Endothelial cell (in vitro differentiated cells): ENCODE results near the gene ITGB3BP. TPM values are rescaled to one million over a fixed set of nuclear protein-coding genes. Genes with fewer than 3 reads are reported as not detected.
"Not testable (repeated sequence)": the region's sequence is repeated elsewhere in the genome, so short reads cannot be mapped to it uniquely, and the experiment has no call there.

Experiments
- DNase-seq: peaks from one replicate; pipeline ENCODE4 v3.0.0; 2021; ENCODE audit warnings: low spot score
- H3K27ac Mint-ChIP-seq: one replicate; pipeline ENCODE4 v1.8.0; 2021; ENCODE audit warnings: mixed read lengths, inconsistent platforms; ENCODE audit not compliant: unreplicated experiment
- H3K27me3 Mint-ChIP-seq: one replicate; pipeline ENCODE4 v1.8.0; 2021; ENCODE audit warnings: mild to moderate bottlenecking, moderate library complexity, mixed read lengths, inconsistent platforms; ENCODE audit not compliant: unreplicated experiment
- H3K36me3 Mint-ChIP-seq: one replicate; pipeline ENCODE4 v1.8.0; 2021; ENCODE audit warnings: mild to moderate bottlenecking, low read depth, mixed read lengths, inconsistent platforms; ENCODE audit not compliant: unreplicated experiment
- H3K4me1 Mint-ChIP-seq: one replicate; pipeline ENCODE4 v1.8.0; 2021; ENCODE audit warnings: mild to moderate bottlenecking, mixed read lengths, inconsistent platforms; ENCODE audit not compliant: unreplicated experiment
- H3K4me3 Mint-ChIP-seq: one replicate; pipeline ENCODE4 v1.8.0; 2021; ENCODE audit warnings: mild to moderate bottlenecking, mixed read lengths, inconsistent platforms; ENCODE audit not compliant: unreplicated experiment
- H3K9me3 Mint-ChIP-seq: one replicate; pipeline ENCODE4 v1.8.0; 2021; ENCODE audit warnings: mixed read lengths, inconsistent platforms; ENCODE audit not compliant: unreplicated experiment
- CTCF ChIP-seq: fragments of 200-600 bp; sonication (generic); IDR thresholded peaks from one replicate; pipeline ENCODE4 v1.5.0; 2021; ENCODE audit warnings: antibody characterized with exemption; ENCODE audit not compliant: unreplicated experiment
- long read RNA-seq: library from polyadenylated mRNA; unstranded; transcript quantifications from one replicate; pipeline ENCODE4 v2.0.0, GENCODE V29; 2020; ENCODE audit not compliant: unreplicated experiment
- total RNA-seq: library from RNA; stranded (reverse); fragmentation: NEBNext Ultra II Directional; extraction: Animal tissue kit (Norgen Biotek cat#: 25700); gene quantifications from one replicate; pipeline ENCODE4 v1.2.1, GENCODE V29; 2021; ENCODE audit not compliant: unreplicated experiment

Gene ITGB3BP, protein sequence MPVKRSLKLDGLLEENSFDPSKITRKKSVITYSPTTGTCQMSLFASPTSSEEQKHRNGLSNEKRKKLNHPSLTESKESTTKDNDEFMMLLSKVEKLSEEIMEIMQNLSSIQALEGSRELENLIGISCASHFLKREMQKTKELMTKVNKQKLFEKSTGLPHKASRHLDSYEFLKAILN
- 20.9 TPM for total RNA-seq
- long read RNA-seq, transcript ITGB3BP-201 (9 exons, 948 nt): major isoform, 7 of 14 reads
- long read RNA-seq, partial matches to known transcripts: 1 of 14 reads
- long read RNA-seq, other reads (novel, unspliced or antisense): 4 of 14 reads

- peaks cover 9% of the 10 kb centered on the region for H3K4me1 Mint-ChIP-seq
- H3K9me3 Mint-ChIP-seq: no peaks in the 10 kb centered on the region
- H3K36me3 Mint-ChIP-seq: no peaks in the 10 kb centered on the region
- no peaks in the 10 kb centered on the region for H3K27me3 Mint-ChIP-seq
- peak within 1 kb of the TSS; percentile 91 for H3K27ac Mint-ChIP-seq
- peak within 1 kb of the TSS; percentile 95 for H3K4me3 Mint-ChIP-seq
- DNase-seq: peak; percentile 81
- no peak for TF ChIP-seq CTCF
Measured at GRCh38 chr1:63522891-63523728, at the start of gene ITGB3BP, which contains the start of gene EFCAB7. ITGB3BP (minus strand) TSS chr1:63523225; CDS start chr1:63523133, 92 bp downstream. EFCAB7 (plus strand) TSS chr1:63523525; CDS start chr1:63525573, 2,048 bp downstream.

DNA sequence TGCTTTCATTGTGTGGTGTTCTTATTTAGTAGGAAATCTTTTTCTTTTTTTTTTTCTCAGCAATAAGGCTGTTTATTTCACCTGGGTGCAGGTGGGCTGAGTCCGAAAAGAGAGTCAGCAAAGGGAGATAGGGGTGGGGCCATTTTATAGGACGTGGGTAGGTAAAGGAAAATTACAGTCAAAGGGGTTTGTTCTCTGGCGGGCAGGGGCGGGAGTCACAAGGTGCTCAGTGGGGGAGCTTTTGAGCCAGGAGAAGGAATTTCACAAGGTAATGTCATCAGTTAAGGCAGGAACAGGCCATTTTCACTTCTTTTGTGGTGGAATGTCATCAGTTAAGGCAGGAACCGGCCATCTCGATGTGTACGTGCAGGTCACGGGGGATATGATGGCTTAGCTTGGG lies 49.7 kb upstream of the ITGB3BP start:
- H3K4me3 Mint-ChIP-seq, H3K36me3 Mint-ChIP-seq, DNase-seq, H3K27ac Mint-ChIP-seq, H3K4me1 Mint-ChIP-seq, H3K27me3 Mint-ChIP-seq, H3K9me3 Mint-ChIP-seq: not testable (repeated sequence)

- Mint-ChIP-seq H3K4me1 (peaks cover 6% of the 10 kb centered on the region), H3K4me3 (no peak overlapping the region), H3K27me3 (no peaks in the 10 kb centered on the region), H3K36me3 (no peaks in the 10 kb centered on the region), H3K27ac (no peak overlapping the region), H3K9me3 (no peaks in the 10 kb centered on the region)
- no peak for TF ChIP-seq CTCF
- no peak for DNase-seq
Measured at GRCh38 chr1:63569640-63570316, 46.8 kb upstream of the ITGB3BP start.

- TF ChIP-seq CTCF: no peak
- Mint-ChIP-seq H3K27me3 (no peaks in the 10 kb centered on the region), H3K9me3 (no peaks in the 10 kb centered on the region), H3K4me1 (peaks cover 6% of the 10 kb centered on the region), H3K27ac (no peak overlapping the region), H3K4me3 (no peak overlapping the region), H3K36me3 (no peaks in the 10 kb centered on the region)
- no peak for DNase-seq
Measured at GRCh38 chr1:63569068-63569467, 46.0 kb upstream of the ITGB3BP start.

DNA sequence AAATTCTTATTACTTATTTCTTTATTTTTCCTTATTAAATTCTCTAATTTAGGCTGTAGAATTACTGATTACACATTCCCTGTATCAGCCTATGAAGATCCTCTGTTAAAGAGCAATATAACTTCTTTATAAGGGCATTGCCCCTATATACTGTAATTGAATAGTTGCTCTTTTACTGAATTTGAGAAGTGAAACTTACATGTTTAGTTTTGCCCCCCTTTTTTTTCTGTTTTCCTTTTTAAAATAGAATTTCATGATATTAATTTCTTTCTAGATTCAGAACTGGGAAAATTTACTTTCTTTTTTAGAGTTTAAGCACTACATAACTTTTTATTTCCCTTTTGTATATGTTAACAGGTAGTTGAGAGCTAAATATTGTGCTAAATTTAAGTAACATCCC lies 40.7 kb upstream of the ITGB3BP start:
- Mint-ChIP-seq H3K27me3 (no peaks in the 10 kb centered on the region), H3K27ac (no peak overlapping the region), H3K4me1 (no peaks in the 10 kb centered on the region), H3K9me3 (no peaks in the 10 kb centered on the region), H3K36me3 (no peaks in the 10 kb centered on the region), H3K4me3 (no peak overlapping the region)
- TF ChIP-seq CTCF: no peak
- no peak for DNase-seq
